Ishikawa (cell line): ENCODE results near the gene ZBED3.

Experiments used
- CEBPB ChIP-seq: IDR thresholded peaks from 2 replicates; pipeline ENCODE4 v1.6.1; 2012
- EGR1 ChIP-seq: IDR thresholded peaks from 2 replicates; pipeline ENCODE4 v1.6.1; 2012
- EP300 ChIP-seq: IDR thresholded peaks from 2 replicates; pipeline ENCODE4 v1.6.1; 2012; ENCODE audit warnings: borderline replicate concordance
- RAD21 ChIP-seq: IDR thresholded peaks from 2 replicates; pipeline ENCODE4 v1.6.1; 2012; ENCODE audit warnings: low read depth
- TEAD4 ChIP-seq: IDR thresholded peaks from 2 replicates; pipeline ENCODE4 v1.6.1; 2012
- YY1 ChIP-seq: IDR thresholded peaks from 2 replicates; pipeline ENCODE4 v1.6.1; 2012; ENCODE audit warnings: low read depth
- TF ChIP-seq, protein P1 (sequence below): IDR thresholded peaks from 2 replicates; pipeline ENCODE4 v1.6.1; 2012; ENCODE audit warnings: low read depth, mild to moderate bottlenecking

DNA sequence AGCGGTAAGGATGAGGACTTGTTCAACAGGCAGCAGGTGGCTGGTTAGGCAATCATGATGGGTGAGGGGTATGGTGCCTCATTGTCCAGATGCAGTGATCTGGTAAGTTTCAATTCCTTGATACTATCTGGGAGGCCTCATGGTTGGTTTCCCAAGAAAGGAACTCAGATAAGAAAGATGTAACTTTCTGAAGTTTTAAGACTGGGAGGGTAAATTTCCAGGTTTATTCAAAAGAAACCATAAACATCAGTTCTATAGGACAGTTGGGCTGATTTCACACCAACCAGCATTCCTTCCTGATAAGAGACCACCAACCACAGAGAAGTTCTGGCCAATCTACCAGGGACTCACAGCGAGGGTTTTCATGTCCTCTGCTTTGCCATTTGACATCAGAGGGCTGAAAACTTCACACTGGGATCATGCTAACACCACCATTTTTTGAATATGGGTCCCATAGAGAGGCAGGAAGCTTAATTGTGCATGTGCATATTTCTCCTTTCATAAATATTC lies 57.7 kb downstream of the ZBED3 start:
- TF ChIP-seq, protein P1, sequence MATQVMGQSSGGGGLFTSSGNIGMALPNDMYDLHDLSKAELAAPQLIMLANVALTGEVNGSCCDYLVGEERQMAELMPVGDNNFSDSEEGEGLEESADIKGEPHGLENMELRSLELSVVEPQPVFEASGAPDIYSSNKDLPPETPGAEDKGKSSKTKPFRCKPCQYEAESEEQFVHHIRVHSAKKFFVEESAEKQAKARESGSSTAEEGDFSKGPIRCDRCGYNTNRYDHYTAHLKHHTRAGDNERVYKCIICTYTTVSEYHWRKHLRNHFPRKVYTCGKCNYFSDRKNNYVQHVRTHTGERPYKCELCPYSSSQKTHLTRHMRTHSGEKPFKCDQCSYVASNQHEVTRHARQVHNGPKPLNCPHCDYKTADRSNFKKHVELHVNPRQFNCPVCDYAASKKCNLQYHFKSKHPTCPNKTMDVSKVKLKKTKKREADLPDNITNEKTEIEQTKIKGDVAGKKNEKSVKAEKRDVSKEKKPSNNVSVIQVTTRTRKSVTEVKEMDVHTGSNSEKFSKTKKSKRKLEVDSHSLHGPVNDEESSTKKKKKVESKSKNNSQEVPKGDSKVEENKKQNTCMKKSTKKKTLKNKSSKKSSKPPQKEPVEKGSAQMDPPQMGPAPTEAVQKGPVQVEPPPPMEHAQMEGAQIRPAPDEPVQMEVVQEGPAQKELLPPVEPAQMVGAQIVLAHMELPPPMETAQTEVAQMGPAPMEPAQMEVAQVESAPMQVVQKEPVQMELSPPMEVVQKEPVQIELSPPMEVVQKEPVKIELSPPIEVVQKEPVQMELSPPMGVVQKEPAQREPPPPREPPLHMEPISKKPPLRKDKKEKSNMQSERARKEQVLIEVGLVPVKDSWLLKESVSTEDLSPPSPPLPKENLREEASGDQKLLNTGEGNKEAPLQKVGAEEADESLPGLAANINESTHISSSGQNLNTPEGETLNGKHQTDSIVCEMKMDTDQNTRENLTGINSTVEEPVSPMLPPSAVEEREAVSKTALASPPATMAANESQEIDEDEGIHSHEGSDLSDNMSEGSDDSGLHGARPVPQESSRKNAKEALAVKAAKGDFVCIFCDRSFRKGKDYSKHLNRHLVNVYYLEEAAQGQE, result no peak
- TF ChIP-seq CEBPB (no peak), TEAD4 (no peak), RAD21 (no peak), EGR1 (no peak), YY1 (no peak), EP300 (no peak)
